HG03442 (cell line): ENCODE results near the gene PTPRN2.

Experiments used
- ATAC-seq: cut with Tn5 transposase; IDR thresholded peaks from one replicate; pipeline ENCODE4 v1.9.1; 2021; ENCODE audit warnings: mild to moderate bottlenecking, moderate library complexity; ENCODE audit not compliant: unreplicated experiment

Gene PTPRN2

GRCh38 chr7:158028971-158029370, 558.7 kb downstream of the PTPRN2 start:
- no peak for ATAC-seq

- no peak for ATAC-seq
Measured at GRCh38 chr7:158028290-158028941, 559.2 kb downstream of the PTPRN2 start.

GRCh38 chr7:158027646-158028045, 560.0 kb downstream of the PTPRN2 start:
- ATAC-seq, result no peak

GRCh38 chr7:158026636-158027265, 560.9 kb downstream of the PTPRN2 start:
- no peak for ATAC-seq

GRCh38 chr7:158025686-158026600, 561.7 kb downstream of the PTPRN2 start:
- no peak for ATAC-seq

GRCh38 chr7:158024881-158025280, 562.7 kb downstream of the PTPRN2 start:
- no peak for ATAC-seq

GRCh38 chr7:158024351-158024715, 563.3 kb downstream of the PTPRN2 start:
- ATAC-seq, result no peak

GRCh38 chr7:158023681-158024350, 563.8 kb downstream of the PTPRN2 start:
- no peak for ATAC-seq

- ATAC-seq, result no peak
Measured at GRCh38 chr7:158023157-158023556, 564.5 kb downstream of the PTPRN2 start.

- ATAC-seq, result no peak
Measured at GRCh38 chr7:158022601-158023000, 565.0 kb downstream of the PTPRN2 start.

- ATAC-seq, result no peak
Measured at GRCh38 chr7:158021836-158022235, 565.8 kb downstream of the PTPRN2 start.

- no peak for ATAC-seq
Measured at GRCh38 chr7:158020706-158021095, 566.9 kb downstream of the PTPRN2 start.

- ATAC-seq, result no peak
Measured at GRCh38 chr7:158019726-158020705, 567.6 kb downstream of the PTPRN2 start.

GRCh38 chr7:158018971-158019645, 568.5 kb downstream of the PTPRN2 start:
- ATAC-seq, result no peak

- ATAC-seq, result no peak
Measured at GRCh38 chr7:158018098-158018762, 569.4 kb downstream of the PTPRN2 start.

- ATAC-seq, result no peak
Measured at GRCh38 chr7:158017111-158018097, 570.2 kb downstream of the PTPRN2 start.

- no peak for ATAC-seq
Measured at GRCh38 chr7:158016180-158017097, 571.2 kb downstream of the PTPRN2 start.
